Cerebellar cortex (tissue), 1 donor: ENCODE results near the gene GUCY1A1.

Experiments
- DNase-seq: peaks from one replicate; pipeline ENCODE4 v3.0.0-alpha.2; 2015; ENCODE audit warnings: low spot score

Gene GUCY1A1

GRCh38 chr4:155777971-155778735 lies 111.5 kb downstream of the GUCY1A1 start:
- DNase-seq: no peak

- no peak for DNase-seq
Observed at GRCh38 chr4:155780775-155781174, 114.1 kb downstream of the GUCY1A1 start.

GRCh38 chr4:155781249-155781831 lies 114.7 kb downstream of the GUCY1A1 start:
- no peak for DNase-seq
